Tibial nerve (tissue), 4 donors: ENCODE data around the gene ANXA8.

Source experiments
- EP300 ChIP-seq, 2 donors: sonication (generic); formaldehyde crosslinking; IDR thresholded peaks; one replicate each; pipeline ENCODE4 v1.6.1; 2017; ENCODE audit warnings: antibody characterized with exemption in 2 of 2, mild to moderate bottlenecking in 1 of 2
- POLR2A ChIP-seq, 2 donors: fragments of 450-650 bp; IDR thresholded peaks; one replicate each; pipeline ENCODE4 v1.6.1; 2017; ENCODE audit warnings: antibody characterized with exemption in 2 of 2, mild to moderate bottlenecking in 2 of 2, moderate library complexity in 2 of 2
- TF ChIP-seq, protein P1 (sequence below), 5 experiments: fragments of 200-600 bp in 3 of 5; fragments of 450-650 bp in 2 of 5; sonication (generic) in 3 of 5; IDR thresholded peaks; one replicate each; pipeline ENCODE4 v1.5.1; 2016 to 2019; ENCODE audit warnings: antibody characterized with exemption in 5 of 5, mild to moderate bottlenecking in 3 of 5, moderate library complexity in 2 of 5

DNA sequence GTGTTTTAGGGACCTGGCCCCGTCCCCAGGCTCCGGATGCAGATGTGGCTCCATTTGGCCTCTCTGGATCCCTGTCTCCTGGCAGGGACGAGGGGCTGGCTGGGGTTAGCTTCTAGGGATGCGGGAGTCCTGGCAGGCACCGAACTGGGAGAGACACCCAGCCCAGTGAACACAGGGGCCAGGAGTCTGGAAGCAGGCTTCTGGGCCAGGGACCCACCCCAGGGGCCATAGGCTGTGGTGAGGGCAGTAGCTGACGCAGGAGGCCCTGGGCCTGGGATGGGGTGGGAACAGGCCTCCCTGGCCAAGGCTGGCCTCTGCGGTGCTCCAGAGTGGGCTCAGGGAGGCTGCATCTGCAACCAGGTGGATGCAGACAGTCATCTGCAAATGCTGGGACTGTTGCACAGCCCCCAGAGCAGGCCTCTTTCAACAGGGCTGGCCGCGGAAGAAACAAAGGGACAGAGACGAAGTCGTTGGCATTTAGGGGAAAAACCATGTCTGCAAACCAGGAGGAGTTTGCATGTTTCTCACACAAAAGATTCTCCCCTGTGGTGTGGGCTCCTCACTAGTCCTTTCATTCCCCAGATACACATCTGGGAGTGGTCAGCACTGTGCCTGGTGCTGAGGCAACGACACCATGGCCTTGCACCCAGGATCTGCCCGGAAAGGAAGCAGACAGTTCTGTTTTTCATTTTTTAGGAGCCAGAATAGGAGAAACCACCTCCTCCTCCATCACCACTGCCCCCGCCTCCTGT lies 63.4 kb downstream of the ANXA8 start:
- TF ChIP-seq, protein P1, sequence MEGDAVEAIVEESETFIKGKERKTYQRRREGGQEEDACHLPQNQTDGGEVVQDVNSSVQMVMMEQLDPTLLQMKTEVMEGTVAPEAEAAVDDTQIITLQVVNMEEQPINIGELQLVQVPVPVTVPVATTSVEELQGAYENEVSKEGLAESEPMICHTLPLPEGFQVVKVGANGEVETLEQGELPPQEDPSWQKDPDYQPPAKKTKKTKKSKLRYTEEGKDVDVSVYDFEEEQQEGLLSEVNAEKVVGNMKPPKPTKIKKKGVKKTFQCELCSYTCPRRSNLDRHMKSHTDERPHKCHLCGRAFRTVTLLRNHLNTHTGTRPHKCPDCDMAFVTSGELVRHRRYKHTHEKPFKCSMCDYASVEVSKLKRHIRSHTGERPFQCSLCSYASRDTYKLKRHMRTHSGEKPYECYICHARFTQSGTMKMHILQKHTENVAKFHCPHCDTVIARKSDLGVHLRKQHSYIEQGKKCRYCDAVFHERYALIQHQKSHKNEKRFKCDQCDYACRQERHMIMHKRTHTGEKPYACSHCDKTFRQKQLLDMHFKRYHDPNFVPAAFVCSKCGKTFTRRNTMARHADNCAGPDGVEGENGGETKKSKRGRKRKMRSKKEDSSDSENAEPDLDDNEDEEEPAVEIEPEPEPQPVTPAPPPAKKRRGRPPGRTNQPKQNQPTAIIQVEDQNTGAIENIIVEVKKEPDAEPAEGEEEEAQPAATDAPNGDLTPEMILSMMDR (IDR thresholded peaks at IDR 0.05) = no peak
- TF ChIP-seq EP300 (IDR thresholded peaks at IDR 0.05) = no peak
- TF ChIP-seq POLR2A (IDR thresholded peaks at IDR 0.05) = no peak
